PC-3 (cell line): ENCODE results near the gene ESPN. TPM values are rescaled to one million over a fixed set of nuclear protein-coding genes. Genes with fewer than 3 reads are reported as not detected.
A peak's percentile ranks its signal among the peaks of the same experiment; 100 is the strongest.

Experiments used
- ATAC-seq: fragments of 200-7000 bp; cut with Tn5 transposase; 2 replicates; pipeline ENCODE4 v1.9.1; 2020; ENCODE audit warnings: mild to moderate bottlenecking, moderate library complexity
- BruUV-seq: library from RNA; stranded (reverse); fragments of 400-500 nt; replicated peaks from 2 replicates; lab custom pipeline; 2021; lab: Mats Ljungman, UMichigan
- CTCF ChIA-PET: fragments of 300-600 bp; sonication (Branson Sonifier 250); formaldehyde crosslinking; loops from one replicate; lab custom pipeline; 2022; ENCODE audit warnings: antibody characterized with exemption; lab: Charles Lee
- POLR2A ChIA-PET: fragments of 300-600 bp; sonication (Branson Sonifier 250); formaldehyde crosslinking; loops from one replicate; lab custom pipeline; 2022; ENCODE audit warnings: antibody characterized with exemption; ENCODE audit not compliant: unreplicated experiment; lab: Charles Lee
- DNase-seq: peaks from one replicate; pipeline ENCODE4 v3.0.0-alpha.2; 2015
- H2AFZ ChIP-seq: fragments of 300-600 bp; sonication (generic); 2 replicates; pipeline ENCODE4 v1.6.0; 2016; ENCODE audit warnings: antibody characterized with exemption, low read length
- H3F3A ChIP-seq: fragments of 300-600 bp; sonication (generic); one replicate; pipeline ENCODE4 v1.6.0; 2017; ENCODE audit warnings: antibody characterized with exemption, low read length, control low read depth, mild to moderate bottlenecking; ENCODE audit not compliant: unreplicated experiment
- H3K27ac ChIP-seq: fragments of 300-600 bp; sonication (generic); 2 replicates; pipeline ENCODE4 v1.5.1; 2016; ENCODE audit warnings: mild to moderate bottlenecking, low read length
- H3K27me3 ChIP-seq: fragments of 300-600 bp; sonication (generic); 2 replicates; pipeline ENCODE4 v1.6.1; 2016; ENCODE audit warnings: low read length, mixed read lengths
- H3K36me3 ChIP-seq: fragments of 300-600 bp; sonication (generic); 2 replicates; pipeline ENCODE4 v1.6.1; 2016; ENCODE audit warnings: low read depth, mixed run types, low read length, mixed read lengths
- H3K4me1 ChIP-seq: fragments of 300-600 bp; sonication (generic); 2 replicates; pipeline ENCODE4 v1.5.1; 2016; ENCODE audit warnings: low read length; ENCODE audit not compliant: insufficient read depth
- H3K4me2 ChIP-seq: fragments of 300-600 bp; sonication (generic); 2 replicates; pipeline ENCODE4 v1.6.0; 2016; ENCODE audit warnings: low read length
- H3K4me3 ChIP-seq: fragments of 300-600 bp; sonication (generic); 2 replicates; pipeline ENCODE4 v1.5.1; 2016; ENCODE audit warnings: mild to moderate bottlenecking, low read length, mixed read lengths
- H3K79me2 ChIP-seq: fragments of 300-600 bp; sonication (generic); 2 replicates; pipeline ENCODE4 v1.6.1; 2017; ENCODE audit warnings: low read length, mixed read lengths
- H3K9ac ChIP-seq: fragments of 300-600 bp; sonication (generic); 2 replicates; pipeline ENCODE4 v1.6.0; 2016; ENCODE audit warnings: mild to moderate bottlenecking, low read length
- H3K9me2 ChIP-seq: fragments of 300-600 bp; sonication (generic); replicated peaks from 2 replicates; pipeline ENCODE4 v1.6.1; 2016; ENCODE audit warnings: mixed run types, low read length, mixed read lengths
- H3K9me3 ChIP-seq: fragments of 300-600 bp; sonication (generic); 2 replicates; pipeline ENCODE4 v1.6.1; 2016; ENCODE audit warnings: low read length, mixed read lengths
- H4K20me1 ChIP-seq: fragments of 300-600 bp; sonication (generic); 2 replicates; pipeline ENCODE4 v1.6.1; 2016; ENCODE audit warnings: low read length, mixed read lengths
- EZH2 ChIP-seq: fragments of 300-600 bp; sonication (generic); IDR thresholded peaks from one replicate; pipeline ENCODE4 v1.6.1; 2017; ENCODE audit warnings: antibody characterized with exemption, mild to moderate bottlenecking, low read length; ENCODE audit not compliant: unreplicated experiment
- EZH2phosphoT487 ChIP-seq: fragments of 300-600 bp; sonication (generic); IDR thresholded peaks from 2 replicates; pipeline ENCODE4 v1.6.1; 2018; ENCODE audit warnings: mild to moderate bottlenecking, antibody characterized with exemption, low read length, borderline replicate concordance
- intact Hi-C: fragments of 100-400 bp; cut with micrococcal nuclease; formaldehyde crosslinking; loops from 2 replicates; pipeline ENCODE4 v1.9.0; 2023
- total RNA-seq: library from RNA; depleted of rRNA; stranded (reverse); fragments of >200 nt; gene quantifications from 2 replicates; pipeline ENCODE4 v1.2.3, GENCODE V29; 2014
- TF ChIP-seq, protein P1 (sequence below): fragments of 300-600 bp; sonication (generic); conservative IDR thresholded peaks from 2 replicates; pipeline ENCODE4 v1.5.1; 2017; ENCODE audit warnings: antibody characterized with exemption, low read depth, mild to moderate bottlenecking, low read length

The ESPN gene
- total RNA-seq, 1 experiment from 2014 or later, result 11.1 TPM

DNA sequence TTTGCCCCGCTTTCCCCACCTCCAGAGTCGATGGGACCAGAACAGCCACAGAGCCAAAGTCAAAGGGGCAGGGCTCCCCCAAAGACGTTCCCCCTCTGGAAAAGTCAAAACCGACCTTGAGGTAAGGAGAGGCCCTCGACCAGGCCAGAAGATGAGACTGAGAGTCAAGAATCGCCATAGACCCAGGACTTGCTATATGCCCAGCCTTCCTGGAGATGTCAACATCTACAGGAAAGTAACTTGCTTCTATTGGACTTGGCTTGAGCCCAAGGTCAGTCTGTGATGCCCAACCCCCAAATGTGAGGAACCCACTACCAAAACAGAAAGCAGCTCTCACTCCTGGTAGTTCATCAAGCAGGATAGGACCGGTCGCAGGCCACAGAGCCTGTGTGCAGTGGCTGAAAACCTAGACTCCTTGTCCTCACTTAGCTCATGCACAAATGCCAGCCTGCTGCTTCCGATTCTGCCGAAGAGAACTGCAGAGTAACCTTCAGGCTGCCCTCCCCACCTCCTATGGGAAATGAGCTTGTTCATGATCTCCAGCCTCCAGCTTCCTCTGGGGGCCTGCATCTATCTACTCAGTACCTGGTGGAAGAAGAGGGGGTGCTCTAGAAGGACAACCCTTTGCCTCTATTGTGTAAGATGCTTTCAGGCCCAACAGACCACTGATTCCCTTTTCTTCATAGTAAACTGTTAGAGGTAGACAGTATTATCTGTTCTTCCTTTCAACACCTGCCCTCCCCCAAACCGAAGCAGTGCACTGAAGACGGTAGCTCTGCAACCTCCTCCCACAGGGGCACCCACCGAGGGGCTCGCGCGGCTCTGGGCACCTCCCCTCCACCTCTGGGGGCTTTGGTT, 32.4 kb upstream of the ESPN start:
- TF ChIP-seq EZH2phosphoT487 (no peak), EZH2 (no peak)
- TF ChIP-seq, protein P1, sequence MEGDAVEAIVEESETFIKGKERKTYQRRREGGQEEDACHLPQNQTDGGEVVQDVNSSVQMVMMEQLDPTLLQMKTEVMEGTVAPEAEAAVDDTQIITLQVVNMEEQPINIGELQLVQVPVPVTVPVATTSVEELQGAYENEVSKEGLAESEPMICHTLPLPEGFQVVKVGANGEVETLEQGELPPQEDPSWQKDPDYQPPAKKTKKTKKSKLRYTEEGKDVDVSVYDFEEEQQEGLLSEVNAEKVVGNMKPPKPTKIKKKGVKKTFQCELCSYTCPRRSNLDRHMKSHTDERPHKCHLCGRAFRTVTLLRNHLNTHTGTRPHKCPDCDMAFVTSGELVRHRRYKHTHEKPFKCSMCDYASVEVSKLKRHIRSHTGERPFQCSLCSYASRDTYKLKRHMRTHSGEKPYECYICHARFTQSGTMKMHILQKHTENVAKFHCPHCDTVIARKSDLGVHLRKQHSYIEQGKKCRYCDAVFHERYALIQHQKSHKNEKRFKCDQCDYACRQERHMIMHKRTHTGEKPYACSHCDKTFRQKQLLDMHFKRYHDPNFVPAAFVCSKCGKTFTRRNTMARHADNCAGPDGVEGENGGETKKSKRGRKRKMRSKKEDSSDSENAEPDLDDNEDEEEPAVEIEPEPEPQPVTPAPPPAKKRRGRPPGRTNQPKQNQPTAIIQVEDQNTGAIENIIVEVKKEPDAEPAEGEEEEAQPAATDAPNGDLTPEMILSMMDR, result no peak
- H3K9me2 ChIP-seq, result no peaks in the 10 kb centered on the region
- H3K79me2 ChIP-seq, result peaks cover 55% of the 10 kb centered on the region
- H3K4me1 ChIP-seq, result peaks cover 21% of the 10 kb centered on the region
- CTCF ChIA-PET, result interaction anchor here (0.6 kb wide), 1 partner anchor 31 kb away, joined by 3 read pairs; no protein-coding TSS in a partner anchor
- no peaks in the 10 kb centered on the region for H3K27me3 ChIP-seq
- POLR2A ChIA-PET, result interaction anchor here (0.6 kb wide), 1 partner anchor 16 kb away, joined by 4 read pairs; no protein-coding TSS in a partner anchor
- no peaks in the 10 kb centered on the region for H3F3A ChIP-seq
- intact Hi-C loops, result loop anchor here (2.0 kb wide), 1 partner anchor 29 kb away; no protein-coding TSS in a partner anchor
- no peak overlapping the region for H3K27ac ChIP-seq
- peaks cover 21% of the 10 kb centered on the region for H4K20me1 ChIP-seq
- peak; percentile 3; the same call in 1 of the 2 replicates for ATAC-seq
- no peaks in the 10 kb centered on the region for H3K9me3 ChIP-seq
- H2AFZ ChIP-seq, result 0 out of 2 replicates have a peak overlapping the region, but pooled peaks have one; percentile 1
- peak overlapping the region; percentile 91 for H3K4me2 ChIP-seq
- H3K36me3 ChIP-seq, result no peaks in the 10 kb centered on the region
- TSS peak; percentile 58 for BruUV-seq
- H3K4me3 ChIP-seq, result peak overlapping the region; percentile 78
- peak overlapping the region; percentile 92 for H3K9ac ChIP-seq
- DNase-seq, result peak; percentile 41

DNA sequence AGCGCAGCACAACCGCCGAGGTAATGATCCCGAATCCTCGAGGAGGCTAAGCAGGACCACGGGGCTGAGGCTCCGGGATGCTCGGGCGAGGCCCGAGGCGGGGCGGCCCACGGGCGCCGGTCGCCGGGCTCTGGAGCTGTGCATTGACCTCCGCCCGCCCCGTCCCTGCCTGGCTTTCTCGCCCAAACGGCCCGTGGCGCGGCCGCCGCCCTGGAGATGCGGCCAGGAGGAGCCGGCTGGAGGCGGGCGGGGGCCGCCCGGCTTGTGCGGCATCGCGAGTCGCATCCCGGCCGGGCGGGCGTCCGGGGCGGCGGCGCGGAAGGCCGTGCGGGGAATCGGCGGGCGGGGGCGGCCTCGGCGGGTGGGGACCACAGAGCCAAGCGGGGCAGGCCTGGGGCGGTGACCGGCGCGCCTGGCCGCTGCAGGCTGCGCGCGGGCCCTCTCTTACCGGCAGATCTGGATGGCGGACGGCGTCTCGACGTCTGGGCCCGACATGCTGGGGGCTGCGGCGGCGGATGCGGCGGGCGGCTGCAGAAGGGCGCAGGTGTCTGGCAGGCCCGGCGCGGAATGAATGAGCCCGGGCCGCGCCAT, 31.7 kb upstream of the ESPN start:
- Histone ChIP-seq H3K79me2 (peaks cover 48% of the 10 kb centered on the region), H4K20me1 (peaks cover 16% of the 10 kb centered on the region), H3K9me3 (no peaks in the 10 kb centered on the region), H3K36me3 (no peaks in the 10 kb centered on the region), H3K9ac (peak overlapping the region; percentile 92), H3K4me1 (peaks cover 17% of the 10 kb centered on the region), H3K27me3 (no peaks in the 10 kb centered on the region), H2AFZ (0 out of 2 replicates have a peak overlapping the region, but pooled peaks have one; percentile 1), H3F3A (no peaks in the 10 kb centered on the region), H3K27ac (no peak overlapping the region; the same call in 1 of the 2 replicates), H3K9me2 (no peaks in the 10 kb centered on the region), H3K4me3 (peak overlapping the region; percentile 78), H3K4me2 (peak overlapping the region; percentile 91)
- CTCF ChIA-PET, result interaction anchor here (0.6 to 1.2 kb wide), 4 partner anchors 10 to 146 kb away, joined by 3 to 10 read pairs (median 6); no protein-coding TSS in a partner anchor
- POLR2A ChIA-PET, result interaction anchor here (0.5 to 0.7 kb wide), 3 partner anchors 9 to 91 kb away, joined by 4 to 9 read pairs (median 7); no protein-coding TSS in a partner anchor
- intact Hi-C loops, result loop anchor here (2.0 kb wide), 1 partner anchor 30 kb away; no protein-coding TSS in a partner anchor
- DNase-seq (no peak), ATAC-seq (peak; percentile 12)
- no TSS peak for BruUV-seq
- TF ChIP-seq, protein P1, result no peak
- TF ChIP-seq EZH2phosphoT487, result no peak
